ENCODE results near the gene SSX3. TPM values are rescaled to one million over a fixed set of nuclear protein-coding genes. Genes with fewer than 3 reads are reported as not detected.
"Not testable (repeated sequence)": the region's sequence is repeated elsewhere in the genome, so short reads cannot be mapped to it uniquely, and the experiment has no call there.

The SSX3 gene
- total and polyA plus RNA-seq, 7 donors, result not detected

- intact Hi-C loops (cut with DNase I), result no loop called here
Observed at GRCh38 chrX:48357681-48358080, 1.2 kb upstream of the SSX3 start.

GRCh38 chrX:48346059-48346458 is 10.4 kb downstream of the SSX3 start:
- ATAC-seq, result not testable (repeated sequence)

More at GRCh38 chrX:48357681-48358080, 1.2 kb upstream of the SSX3 start:
- Histone ChIP-seq H3K4me3 (no peak overlapping the region), H3K27ac (no peak overlapping the region), H3K27me3 (ENCODE audit: insufficient read depth in 3 of 3, low read length in 2 of 3) (no peaks in the 10 kb centered on the region), H3K9me3 (no peaks in the 10 kb centered on the region), H3K36me3 (ENCODE audit: insufficient read depth in 1 of 2, low read depth in 1 of 2) (no peaks in the 10 kb centered on the region), H3K4me1 (no peaks in the 10 kb centered on the region)
- no peak for TF ChIP-seq CTCF (IDR thresholded peaks at IDR 0.05)
- no peak for DNase-seq
- 90 to 99% (median 93%) methylated on average over 7 to 8 of the region's 8 CpGs for WGBS, 3 donors
- no peak for ATAC-seq

GRCh38 chrX:48313996-48314395 is 42.5 kb downstream of the SSX3 start:
- DNase-seq; H3K4me3 ChIP-seq; H3K36me3 ChIP-seq (ENCODE audit: insufficient read depth in 1 of 2, low read depth in 1 of 2); H3K27ac ChIP-seq; H3K9me3 ChIP-seq; H3K4me1 ChIP-seq; H3K27me3 ChIP-seq (ENCODE audit: insufficient read depth in 3 of 3, low read length in 2 of 3); intact Hi-C loops (cut with DNase I); ATAC-seq: not testable (repeated sequence)
- WGBS, 3 donors, result 47 to 74% (median 61%) methylated on average over 2 of the region's 2 CpGs

More at GRCh38 chrX:48346059-48346458, 10.4 kb downstream of the SSX3 start:
- H3K27me3 ChIP-seq (ENCODE audit: insufficient read depth in 3 of 3, low read length in 2 of 3); H3K4me1 ChIP-seq; H3K4me3 ChIP-seq; H3K36me3 ChIP-seq (ENCODE audit: insufficient read depth in 1 of 2, low read depth in 1 of 2); DNase-seq; H3K27ac ChIP-seq; H3K9me3 ChIP-seq; intact Hi-C loops (cut with DNase I): not testable (repeated sequence)
- WGBS, 3 donors, result 30 to 47% (median 38%) methylated on average over 8 of the region's 8 CpGs

GRCh38 chrX:48306175-48306574 is 50.3 kb downstream of the SSX3 start:
- DNase-seq (no peak), ATAC-seq (no peak)
- no peaks in the 10 kb centered on the region for H3K36me3 ChIP-seq (ENCODE audit: insufficient read depth in 1 of 2, low read depth in 1 of 2)
- 82 to 92% (median 85%) methylated on average over 11 of the region's 11 CpGs for WGBS, 3 donors
- TF ChIP-seq CTCF (IDR thresholded peaks at IDR 0.05), result no peak
- intact Hi-C loops (cut with DNase I), result no loop called here
- H3K9me3 ChIP-seq, result no peaks in the 10 kb centered on the region
- no peaks in the 10 kb centered on the region for H3K27me3 ChIP-seq (ENCODE audit: insufficient read depth in 3 of 3, low read length in 2 of 3)
- H3K27ac ChIP-seq, result no peak overlapping the region
- H3K4me1 ChIP-seq, result no peaks in the 10 kb centered on the region
- no peak overlapping the region for H3K4me3 ChIP-seq

Other genes with a start within 250 kb of the SSX3 start
- gene SPACA5B, start 226.1 kb downstream of the SSX3 start, total RNA-seq, result not detected
- gene SPACA5B, start 226.1 kb downstream of the SSX3 start, polyA plus RNA-seq, result not detected
- gene SSX5, start 159.9 kb downstream of the SSX3 start, total RNA-seq, result not detected
- not detected for gene SSX5, start 159.9 kb downstream of the SSX3 start, polyA plus RNA-seq
- gene SSX1, start 101.3 kb downstream of the SSX3 start, total RNA-seq, result not detected
- not detected for gene SSX1, start 101.3 kb downstream of the SSX3 start, polyA plus RNA-seq
- not detected for gene SSX4, start 26.8 kb upstream of the SSX3 start, total RNA-seq
- not detected for gene SSX4, start 26.8 kb upstream of the SSX3 start, polyA plus RNA-seq
- not detected for gene SSX4B, start 55.3 kb upstream of the SSX3 start, total RNA-seq
- not detected for gene SSX4B, start 55.3 kb upstream of the SSX3 start, polyA plus RNA-seq
- gene SLC38A5, start 113.6 kb upstream of the SSX3 start, total RNA-seq, result 1 to 10 TPM in 2 of 4 donors, under 1 TPM in 2; 0.83 to 1.1 (median 1.0) TPM
- 1 to 10 TPM in 1 of 3 donors, under 1 TPM in 2; 0.34 to 1.7 (median 0.61) TPM for gene SLC38A5, start 113.6 kb upstream of the SSX3 start, polyA plus RNA-seq
- gene FTSJ1, start 119.5 kb upstream of the SSX3 start, total RNA-seq, result 10 to 100 TPM; 14.5 to 26.8 (median 21.2) TPM
- gene FTSJ1, start 119.5 kb upstream of the SSX3 start, polyA plus RNA-seq, result 10 to 100 TPM; 26.7 to 48.4 (median 46.4) TPM
- 1 to 10 TPM; 4.8 to 9.2 (median 7.6) TPM for gene PORCN, start 152.3 kb upstream of the SSX3 start, total RNA-seq
- gene PORCN, start 152.3 kb upstream of the SSX3 start, polyA plus RNA-seq, result 10 to 100 TPM in 1 of 3 donors, 1 to 10 TPM in 2; 8.4 to 12.2 (median 8.7) TPM
- gene EBP, start 165.1 kb upstream of the SSX3 start, total RNA-seq, result 1 to 10 TPM; 3.8 to 8.1 (median 6.4) TPM
- gene EBP, start 165.1 kb upstream of the SSX3 start, polyA plus RNA-seq, result 10 to 100 TPM in 1 of 3 donors, 1 to 10 TPM in 2; 8.7 to 11.9 (median 9.7) TPM
- gene TBC1D25, start 183.0 kb upstream of the SSX3 start, total RNA-seq, result 10 to 100 TPM; 10.5 to 18.4 (median 16.9) TPM
- 10 to 100 TPM in 1 of 3 donors, 1 to 10 TPM in 2; 9.3 to 12.1 (median 9.4) TPM for gene TBC1D25, start 183.0 kb upstream of the SSX3 start, polyA plus RNA-seq
- 100 to 1,000 TPM in 2 of 4 donors, 10 to 100 TPM in 2; 15.9 to 206 (median 83.2) TPM for gene RBM3, start 217.8 kb upstream of the SSX3 start, total RNA-seq
- 100 to 1,000 TPM in 1 of 3 donors, 10 to 100 TPM in 2; 26.4 to 137 (median 68.9) TPM for gene RBM3, start 217.8 kb upstream of the SSX3 start, polyA plus RNA-seq
- gene WDR13, start 240.8 kb upstream of the SSX3 start, total RNA-seq, result 100 to 1,000 TPM; 103 to 155 (median 116) TPM
- gene WDR13, start 240.8 kb upstream of the SSX3 start, polyA plus RNA-seq, result 100 to 1,000 TPM; 112 to 171 (median 132) TPM